ENCODE results near the gene TECPR2. TPM values are rescaled to one million over a fixed set of nuclear protein-coding genes. Genes with fewer than 3 reads are reported as not detected.
A peak's percentile ranks its signal among the peaks of the same experiment; 100 is the strongest.

The TECPR2 gene
- total RNA-seq, 4 donors from 2014 or later = 28.7 to 54.8 (median 36.6) TPM

DNA sequence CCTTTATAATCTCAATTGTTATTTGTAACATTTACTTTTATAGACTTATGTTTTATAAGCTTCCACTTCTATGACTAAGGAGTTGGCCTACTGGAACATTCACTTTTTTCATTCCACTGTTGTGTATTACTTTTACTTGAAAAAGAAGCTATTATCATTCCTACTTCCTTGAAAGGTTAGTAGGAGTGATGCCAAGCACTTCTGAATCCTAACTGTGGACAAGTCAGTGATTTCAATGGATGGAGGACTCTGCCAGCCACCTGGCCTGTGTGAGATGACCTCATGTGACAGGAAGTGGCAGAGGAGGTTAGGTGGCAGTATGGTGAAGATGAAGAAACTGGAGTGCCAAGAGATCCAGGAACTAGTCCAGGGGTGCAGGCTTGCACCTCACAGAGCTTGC is 46.0 kb downstream of the TECPR2 start:
- TF ChIP-seq EP300 (IDR thresholded peaks at IDR 0.05) (peak; percentile 35), POLR2AphosphoS5 (IDR thresholded peaks at IDR 0.05) (peak; percentile 16 to 60)
- TF ChIP-seq, protein P1, sequence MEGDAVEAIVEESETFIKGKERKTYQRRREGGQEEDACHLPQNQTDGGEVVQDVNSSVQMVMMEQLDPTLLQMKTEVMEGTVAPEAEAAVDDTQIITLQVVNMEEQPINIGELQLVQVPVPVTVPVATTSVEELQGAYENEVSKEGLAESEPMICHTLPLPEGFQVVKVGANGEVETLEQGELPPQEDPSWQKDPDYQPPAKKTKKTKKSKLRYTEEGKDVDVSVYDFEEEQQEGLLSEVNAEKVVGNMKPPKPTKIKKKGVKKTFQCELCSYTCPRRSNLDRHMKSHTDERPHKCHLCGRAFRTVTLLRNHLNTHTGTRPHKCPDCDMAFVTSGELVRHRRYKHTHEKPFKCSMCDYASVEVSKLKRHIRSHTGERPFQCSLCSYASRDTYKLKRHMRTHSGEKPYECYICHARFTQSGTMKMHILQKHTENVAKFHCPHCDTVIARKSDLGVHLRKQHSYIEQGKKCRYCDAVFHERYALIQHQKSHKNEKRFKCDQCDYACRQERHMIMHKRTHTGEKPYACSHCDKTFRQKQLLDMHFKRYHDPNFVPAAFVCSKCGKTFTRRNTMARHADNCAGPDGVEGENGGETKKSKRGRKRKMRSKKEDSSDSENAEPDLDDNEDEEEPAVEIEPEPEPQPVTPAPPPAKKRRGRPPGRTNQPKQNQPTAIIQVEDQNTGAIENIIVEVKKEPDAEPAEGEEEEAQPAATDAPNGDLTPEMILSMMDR (IDR thresholded peaks at IDR 0.05) = no peak
- Histone ChIP-seq H3K27me3 (no peaks in the 10 kb centered on the region), H3K27ac (replicated peaks in 1 of 4) (peak overlapping the region; percentile 89 to 92 (median 92)), H3K36me3 (peaks cover 0 to 23% (median 13%) of the 10 kb centered on the region in 4 donors), H3K4me1 (peaks cover 28 to 38% (median 34%) of the 10 kb centered on the region in 4 donors), H3K9me3 (peaks cover 0 to 1% (median 0%) of the 10 kb centered on the region in 4 donors), H3K4me3 (no peak overlapping the region)
- DNase-seq (ENCODE audit: extremely low spot score) = no peak
- intact Hi-C loops (cut with DNase I) = no loop called here

- WGBS = 92% methylated on average over 16 of the region's 16 CpGs
- no peak for TF ChIP-seq POLR2A (IDR thresholded peaks at IDR 0.05; ENCODE audit: low read depth)
- TF ChIP-seq EP300 (IDR thresholded peaks at IDR 0.05) = no peak
- TF ChIP-seq, protein P1 (IDR thresholded peaks at IDR 0.05) = no peak
- TF ChIP-seq POLR2AphosphoS5 (IDR thresholded peaks at IDR 0.05) = no peak
- Histone ChIP-seq H3K4me3 (no peak overlapping the region), H3K4me1 (peaks cover 0 to 12% (median 3%) of the 10 kb centered on the region in 4 donors), H3K9me3 (no peaks in the 10 kb centered on the region), H3K36me3 (peaks cover 0 to 50% (median 33%) of the 10 kb centered on the region in 4 donors), H3K27me3 (no peaks in the 10 kb centered on the region), H3K27ac (replicated peaks in 1 of 4) (no peak overlapping the region)
- DNase-seq (ENCODE audit: extremely low spot score) = no peak
- intact Hi-C loops (cut with DNase I) = no loop called here
Measured at GRCh38 chr14:102415671-102416070, 52.9 kb downstream of the TECPR2 start.

DNA sequence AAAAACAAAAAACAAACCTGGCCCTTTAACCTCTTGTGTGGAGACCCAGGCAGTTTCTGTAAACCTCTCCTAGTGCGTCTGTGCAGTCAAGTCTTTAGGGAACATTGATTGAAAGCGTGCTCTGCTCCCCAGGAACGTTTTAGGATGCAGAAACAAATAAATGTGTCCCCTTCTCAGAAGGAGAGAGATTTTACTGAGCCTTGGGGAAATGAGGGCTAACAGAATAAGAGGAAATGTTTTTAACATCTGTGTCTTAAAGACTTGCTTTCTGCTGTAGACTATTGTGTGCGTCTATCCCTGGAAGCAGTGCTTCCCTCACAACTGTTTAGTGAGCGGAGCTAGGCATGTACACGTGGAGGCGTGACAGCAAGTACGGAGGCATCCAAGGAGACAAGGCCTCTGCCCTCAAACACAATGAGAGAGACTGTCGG is 54.3 kb downstream of the TECPR2 start:
- H3K36me3 ChIP-seq = peaks cover 0 to 59% (median 42%) of the 10 kb centered on the region in 4 donors
- H3K27me3 ChIP-seq = no peaks in the 10 kb centered on the region
- intact Hi-C loops (cut with DNase I) = no loop called here
- no peak overlapping the region for H3K27ac ChIP-seq (replicated peaks in 1 of 4)
- peaks cover 0 to 12% (median 3%) of the 10 kb centered on the region in 4 donors for H3K4me1 ChIP-seq
- H3K9me3 ChIP-seq = no peaks in the 10 kb centered on the region
- no peak for TF ChIP-seq POLR2A (IDR thresholded peaks at IDR 0.05; ENCODE audit: low read depth)
- no peak for TF ChIP-seq POLR2AphosphoS5 (IDR thresholded peaks at IDR 0.05)
- no peak for TF ChIP-seq EP300 (IDR thresholded peaks at IDR 0.05)
- TF ChIP-seq, protein P1 (IDR thresholded peaks at IDR 0.05) = no peak
- WGBS = 86% methylated on average over 9 of the region's 9 CpGs
- no peak for DNase-seq (ENCODE audit: extremely low spot score)
- no peak overlapping the region for H3K4me3 ChIP-seq

- 94% methylated on average over 12 of the region's 12 CpGs for WGBS
- intact Hi-C loops (cut with DNase I) = no loop called here
- H3K4me3 ChIP-seq = no peak overlapping the region
- DNase-seq (ENCODE audit: extremely low spot score) = no peak
- H3K4me1 ChIP-seq = peaks cover 0 to 12% (median 3%) of the 10 kb centered on the region in 4 donors
- TF ChIP-seq POLR2A (IDR thresholded peaks at IDR 0.05; ENCODE audit: low read depth) (no peak), POLR2AphosphoS5 (IDR thresholded peaks at IDR 0.05) (no peak), EP300 (IDR thresholded peaks at IDR 0.05) (no peak)
- TF ChIP-seq, protein P1 (IDR thresholded peaks at IDR 0.05) = no peak
- H3K27me3 ChIP-seq = no peaks in the 10 kb centered on the region
- peaks cover 0 to 60% (median 41%) of the 10 kb centered on the region in 4 donors for H3K36me3 ChIP-seq
- no peaks in the 10 kb centered on the region for H3K9me3 ChIP-seq
- no peak overlapping the region for H3K27ac ChIP-seq (replicated peaks in 1 of 4)
Measured at GRCh38 chr14:102417646-102418045, 54.9 kb downstream of the TECPR2 start.
